ENCODE measurements around the gene FGF14.
"Not testable (repeated sequence)": the region's sequence is repeated elsewhere in the genome, so short reads cannot be mapped to it uniquely, and the experiment has no call there.

FGF14 gene

DNA sequence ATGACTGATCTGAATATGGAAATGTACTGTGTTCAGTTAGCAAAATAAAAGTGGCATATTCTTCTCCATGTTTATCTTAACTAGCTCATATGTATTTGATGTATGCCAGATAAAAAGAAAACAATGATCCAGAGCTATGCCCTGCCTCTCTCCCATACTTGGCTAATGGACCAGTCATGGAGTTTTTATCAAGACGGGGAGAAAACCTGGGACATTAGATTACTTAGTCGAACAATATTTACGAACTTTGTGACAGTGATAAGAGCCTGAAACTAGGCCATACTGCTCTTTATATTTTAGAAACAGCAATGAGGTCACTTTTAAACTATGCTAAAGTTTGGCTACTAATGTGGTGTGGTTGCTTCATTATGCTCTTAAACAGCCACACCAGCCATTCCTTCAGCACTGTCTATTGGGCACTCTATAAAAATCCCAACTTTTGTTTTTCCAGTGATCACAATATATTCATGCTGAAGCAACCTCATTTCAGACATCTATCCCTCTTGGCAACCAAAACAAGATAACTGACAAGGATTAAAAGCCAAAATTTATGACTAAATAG lies 265.0 kb downstream of the FGF14 start:
- DNase-seq (ENCODE audit: low spot score) = no peak

DNA sequence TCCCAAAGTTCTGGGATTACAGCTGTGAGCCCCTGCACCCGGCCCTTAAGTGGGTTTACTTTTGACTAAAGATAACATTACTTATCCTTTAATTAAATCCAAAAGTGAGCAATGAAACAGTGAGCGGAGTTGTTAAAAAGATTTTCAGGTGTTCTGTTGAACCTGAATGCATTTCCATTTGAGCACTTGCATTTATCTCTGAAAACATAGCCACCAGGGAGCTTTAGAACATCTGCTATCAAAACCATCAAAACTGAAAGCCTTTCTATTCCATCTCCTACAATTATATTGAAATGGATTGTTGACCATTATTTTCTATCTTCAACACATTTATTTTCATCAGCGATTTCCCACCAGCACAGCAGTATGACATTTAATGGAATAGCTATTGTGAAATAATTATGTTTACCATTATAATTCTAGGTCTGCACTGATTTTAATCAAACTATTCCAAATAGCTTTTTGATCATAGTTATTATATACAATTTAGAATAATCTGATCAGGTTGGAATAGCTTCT lies 269.0 kb downstream of the FGF14 start:
- DNase-seq (ENCODE audit: low spot score) = no peak

DNA sequence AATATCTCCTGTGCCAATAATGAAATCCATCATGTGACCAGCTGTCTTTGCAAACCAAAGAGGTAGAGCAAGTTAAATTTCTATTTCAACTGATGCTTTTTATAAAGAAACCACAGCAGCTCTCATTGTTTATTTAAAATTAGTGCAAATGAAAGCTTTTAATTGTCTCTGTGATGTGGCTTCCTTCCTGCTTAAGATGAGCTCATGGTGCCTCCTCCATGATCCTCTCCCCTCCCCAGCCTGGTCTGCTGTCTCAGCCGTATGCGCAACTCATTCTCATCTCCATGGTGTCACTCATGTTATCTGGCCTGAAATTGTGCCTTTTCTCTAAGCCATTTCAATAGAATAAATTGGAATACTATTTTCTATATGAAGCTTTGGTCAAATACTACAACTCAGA lies 270.6 kb downstream of the FGF14 start:
- DNase-seq (ENCODE audit: low spot score) = no peak

DNA sequence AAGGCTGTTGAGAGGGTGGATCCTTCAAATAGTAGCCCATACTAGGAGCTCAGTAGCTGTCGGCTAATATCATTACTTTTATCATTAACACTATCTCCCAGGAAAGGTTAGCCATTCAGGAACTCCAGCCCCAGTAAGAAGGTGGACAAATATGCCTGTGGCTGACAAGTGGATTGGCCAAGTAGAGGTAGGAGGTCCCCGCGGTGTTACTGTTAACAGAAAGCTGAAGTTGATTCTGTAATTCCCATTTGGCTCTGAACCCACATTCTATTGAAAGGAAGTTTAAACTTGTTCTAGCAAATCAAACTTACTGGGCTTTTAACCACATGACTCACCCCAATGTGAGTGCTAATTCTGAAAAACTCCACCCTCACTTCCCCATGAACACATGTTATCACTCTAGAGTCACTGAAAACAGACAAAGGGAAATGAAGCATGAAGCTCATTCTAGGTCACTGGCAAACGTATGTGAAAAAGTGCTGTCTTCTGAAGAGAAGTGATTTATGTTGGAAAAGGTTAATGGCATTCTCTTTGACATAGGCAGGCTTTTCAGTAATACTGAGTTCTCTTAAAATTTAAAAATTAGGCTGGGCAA lies 273.5 kb downstream of the FGF14 start:
- no peak for DNase-seq (ENCODE audit: low spot score)

DNA sequence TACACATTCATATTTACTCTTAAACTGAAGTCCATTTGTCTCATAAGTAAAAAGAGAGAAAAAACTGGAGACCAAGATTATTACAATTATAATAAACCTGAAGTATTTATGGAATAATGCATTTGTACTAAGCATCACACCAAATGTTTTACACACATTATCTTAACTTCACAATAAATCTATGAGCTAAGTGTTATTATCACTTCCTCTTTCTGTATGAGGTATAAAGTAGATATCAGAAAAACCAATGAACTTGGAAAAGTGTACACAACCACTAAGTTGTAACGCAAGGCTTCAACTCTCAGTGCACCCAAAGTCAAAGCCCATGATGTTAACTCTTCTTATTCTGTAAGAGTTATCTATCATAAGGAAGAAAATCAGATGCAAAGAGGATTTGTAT lies 274.7 kb downstream of the FGF14 start:
- no peak for DNase-seq (ENCODE audit: low spot score)

DNA sequence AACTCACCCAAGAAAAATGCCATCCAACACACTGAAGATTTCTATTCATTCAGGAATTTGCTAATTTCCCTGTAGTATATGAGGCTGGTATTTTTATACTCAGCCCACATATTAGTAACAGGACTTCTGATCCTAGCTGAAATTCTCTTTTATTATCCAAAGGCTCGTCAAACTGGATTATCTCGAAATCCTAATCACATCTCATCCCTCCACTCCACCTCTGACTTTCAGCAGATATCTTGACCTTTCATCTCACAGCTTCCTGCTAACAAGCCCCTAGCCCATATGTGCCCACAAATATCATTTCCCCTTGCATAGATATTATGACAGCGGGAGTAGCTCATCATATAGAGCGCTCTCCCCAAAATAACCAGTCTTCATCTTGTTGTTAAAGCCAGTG lies 279.7 kb downstream of the FGF14 start:
- DNase-seq (ENCODE audit: low spot score) = no peak

DNA sequence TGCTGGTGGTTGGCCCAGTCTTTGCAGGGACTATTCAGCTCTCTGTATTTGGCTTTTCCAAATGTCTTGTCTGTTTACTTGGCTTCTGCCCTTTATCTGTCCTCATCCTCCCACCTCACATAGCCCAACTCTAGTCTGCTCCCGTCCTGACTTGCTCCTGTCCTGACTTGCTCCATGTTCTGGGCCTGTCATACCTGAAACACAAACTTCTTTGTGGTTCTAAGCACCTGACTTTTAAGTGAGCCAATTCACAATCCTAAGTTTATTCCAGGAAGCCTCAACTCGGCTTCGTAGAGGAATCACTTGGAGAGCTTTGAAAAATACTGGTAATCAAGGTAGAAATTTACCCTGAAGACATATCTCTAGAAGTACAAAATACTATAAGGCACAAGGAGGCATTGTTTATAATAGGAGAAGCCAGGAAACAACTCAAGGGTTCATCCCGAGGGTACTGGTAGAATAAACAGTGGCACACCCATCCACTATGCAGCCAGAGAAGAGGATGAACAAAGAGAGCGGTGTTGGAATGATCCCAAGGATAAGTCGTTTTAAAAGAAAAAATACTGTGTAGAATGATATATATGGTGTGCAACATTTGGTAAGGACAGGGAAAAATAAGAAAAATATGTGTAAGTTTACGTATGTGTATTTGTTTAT lies 284.5 kb downstream of the FGF14 start:
- DNase-seq (ENCODE audit: low spot score) = no peak

DNA sequence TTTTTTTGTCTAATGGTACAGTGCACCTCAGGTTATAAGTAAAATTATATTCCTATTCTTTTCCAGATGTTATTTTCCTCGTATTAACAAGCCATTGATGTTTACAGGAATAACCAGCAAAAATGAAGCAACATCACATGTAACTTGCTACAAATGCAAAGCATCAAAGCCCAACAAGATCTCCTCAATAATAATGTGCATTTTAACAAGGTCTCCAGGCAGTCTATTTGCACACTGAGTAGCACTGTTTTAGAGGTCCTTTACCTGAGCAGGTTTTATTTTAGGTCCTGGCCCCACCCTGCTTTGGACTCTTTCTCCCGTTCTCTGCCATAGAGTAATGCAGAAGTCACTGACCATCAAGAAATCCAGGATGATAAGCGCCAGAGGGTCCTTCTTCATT lies 298.4 kb downstream of the FGF14 start:
- no peak for DNase-seq (ENCODE audit: low spot score)

DNA sequence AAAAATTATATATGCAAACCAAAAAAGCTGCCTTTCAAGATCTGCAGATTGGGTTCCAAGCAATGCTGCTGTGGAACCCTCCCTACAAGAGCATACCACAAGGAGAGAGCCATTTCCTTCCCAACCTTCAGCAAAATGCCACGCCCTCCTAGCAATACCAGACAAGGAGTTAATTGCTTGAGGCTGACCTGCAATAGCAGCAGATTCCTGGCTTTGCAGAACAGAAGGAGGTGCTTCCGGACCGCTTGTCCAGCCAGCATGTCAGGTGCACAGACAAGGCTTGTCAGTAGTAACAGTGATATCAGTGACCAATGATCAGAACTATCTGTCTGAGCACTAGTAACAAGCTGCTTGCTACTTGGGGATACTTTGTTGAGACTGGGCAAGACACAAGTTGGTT lies 301.6 kb downstream of the FGF14 start:
- DNase-seq (ENCODE audit: low spot score) = no peak

DNA sequence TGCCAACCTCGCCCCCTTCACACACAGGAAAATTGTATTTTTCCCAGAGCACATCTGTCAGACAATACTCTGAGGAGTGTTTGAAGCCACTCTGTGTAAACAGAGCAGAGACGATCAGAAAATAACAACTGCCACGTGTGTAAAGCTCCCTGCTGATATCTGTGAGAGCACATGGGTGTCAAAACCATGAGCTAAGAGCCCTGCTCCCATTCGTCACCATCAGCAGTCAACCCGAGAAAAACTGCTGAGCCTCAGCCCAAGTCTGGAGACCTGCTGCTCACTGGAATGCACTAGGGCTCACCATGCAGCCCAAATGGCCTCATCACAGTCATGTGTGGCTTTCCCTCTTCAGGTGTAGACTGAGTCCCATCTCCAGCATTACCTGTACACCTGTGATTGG lies 304.1 kb downstream of the FGF14 start:
- DNase-seq (ENCODE audit: low spot score) = no peak

DNA sequence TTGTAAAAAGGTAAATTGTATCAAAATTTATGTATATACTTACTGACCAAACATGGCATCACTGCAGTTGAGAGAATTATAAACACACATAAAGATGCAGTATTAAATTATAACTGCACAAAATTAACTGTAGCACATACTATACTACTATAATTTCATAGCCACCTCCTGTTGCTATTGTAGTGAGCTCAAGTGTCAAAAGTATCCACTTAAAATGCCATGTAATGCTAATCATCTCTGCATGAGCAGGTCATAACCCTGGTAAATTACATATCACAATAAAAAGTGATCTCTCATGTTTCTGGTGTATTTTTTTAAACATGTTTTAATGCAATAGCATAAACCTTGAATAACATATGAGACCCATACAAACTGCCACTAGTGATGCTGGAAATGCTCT lies 308.6 kb downstream of the FGF14 start:
- DNase-seq (ENCODE audit: low spot score) = not testable (repeated sequence)

DNA sequence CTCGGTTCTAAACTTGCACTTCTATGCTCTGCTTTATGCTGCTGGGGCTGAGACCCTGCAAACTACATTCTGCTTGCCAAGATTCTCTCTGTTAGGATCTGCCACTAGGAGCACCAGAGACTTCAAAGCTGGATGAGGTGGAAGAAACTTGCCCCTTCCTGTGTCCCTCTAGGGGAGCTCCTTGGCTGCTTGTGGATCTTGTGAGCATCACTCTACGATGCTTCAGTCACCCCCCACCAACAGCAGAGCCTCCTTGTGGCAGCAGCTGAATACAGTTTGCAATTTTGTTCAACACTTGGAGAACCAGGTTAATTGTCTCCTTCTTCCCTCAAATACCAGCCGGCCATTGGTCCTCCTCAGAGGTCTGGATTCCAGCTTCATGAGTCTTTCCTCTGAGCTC lies 310.6 kb downstream of the FGF14 start:
- peak; percentile 43 for DNase-seq (ENCODE audit: low spot score)

DNA sequence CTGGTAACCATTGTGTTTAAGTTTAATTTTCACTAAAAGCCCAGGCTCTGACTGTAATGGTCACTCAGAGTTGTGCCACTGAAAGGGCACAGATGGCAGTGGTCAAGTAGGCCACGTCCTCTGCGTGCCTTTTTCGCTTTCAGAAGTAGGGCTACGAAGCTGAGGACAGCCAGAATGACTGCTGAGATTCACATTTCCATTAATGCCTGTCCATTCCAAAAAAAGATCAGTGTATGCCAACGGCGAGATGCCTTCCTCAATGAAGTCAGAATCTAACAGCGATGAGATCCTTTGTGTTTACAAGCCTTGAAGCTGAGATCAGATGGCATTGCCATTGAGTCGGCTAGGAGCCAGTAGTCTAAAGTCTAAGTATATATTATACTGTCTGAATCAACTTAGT lies 311.3 kb downstream of the FGF14 start:
- no peak for DNase-seq (ENCODE audit: low spot score)

DNA sequence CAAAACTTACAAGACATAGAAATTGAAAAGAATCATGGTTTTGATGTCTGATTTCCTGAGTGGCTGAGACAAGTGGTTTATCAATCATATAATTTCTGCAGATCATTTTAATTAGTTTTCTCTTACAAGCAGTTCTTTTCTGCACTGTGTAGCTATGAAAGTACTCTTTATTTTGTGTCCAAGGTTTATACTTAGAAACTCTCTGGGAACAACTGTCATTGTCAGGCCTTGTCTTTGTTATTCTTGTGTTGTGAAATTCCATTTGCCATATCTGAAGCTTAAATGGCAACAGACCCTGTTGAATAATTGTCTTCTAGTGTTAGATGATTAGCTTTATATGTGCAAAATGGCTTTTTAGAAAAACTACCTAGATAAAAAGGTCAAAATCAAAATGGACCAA lies 312.1 kb downstream of the FGF14 start:
- DNase-seq (ENCODE audit: low spot score) = no peak

DNA sequence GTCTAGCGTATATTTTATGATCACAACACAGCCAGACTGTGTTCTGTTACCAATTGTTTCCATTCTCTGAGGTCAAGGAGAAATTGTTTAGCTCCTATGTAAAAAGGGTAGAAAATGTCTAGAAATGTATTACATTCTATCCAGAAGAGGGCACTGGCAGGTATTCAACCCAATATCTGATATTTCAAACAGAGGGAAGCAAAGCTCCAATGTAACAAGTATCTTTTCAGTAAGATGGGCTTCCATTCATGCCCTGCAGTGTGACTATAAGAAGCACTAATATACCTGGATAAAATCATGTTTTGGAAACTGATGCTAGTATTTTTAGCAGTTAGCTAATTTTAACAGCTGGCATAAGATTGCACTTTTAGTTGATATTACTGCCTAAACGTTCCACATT lies 312.7 kb downstream of the FGF14 start:
- no peak for DNase-seq (ENCODE audit: low spot score)

DNA sequence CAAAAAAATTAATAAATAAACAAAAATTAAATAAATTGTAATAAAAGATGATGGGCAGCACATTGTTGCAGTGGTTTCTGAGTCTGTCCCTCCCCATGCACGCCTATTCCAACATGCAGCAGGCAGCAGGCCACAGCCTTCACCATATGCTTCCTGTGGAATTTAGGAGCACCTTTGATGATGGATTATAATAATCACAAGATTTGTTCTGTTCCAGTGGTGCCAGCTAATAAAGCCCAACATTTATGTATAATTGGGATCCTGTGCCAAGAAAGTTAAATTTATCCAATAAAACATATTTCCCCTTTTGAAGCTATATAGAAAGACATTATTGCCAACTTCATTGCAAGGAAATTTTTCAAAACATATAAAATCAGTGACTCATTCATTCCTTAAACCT lies 328.6 kb downstream of the FGF14 start:
- no peak for DNase-seq (ENCODE audit: low spot score)

DNA sequence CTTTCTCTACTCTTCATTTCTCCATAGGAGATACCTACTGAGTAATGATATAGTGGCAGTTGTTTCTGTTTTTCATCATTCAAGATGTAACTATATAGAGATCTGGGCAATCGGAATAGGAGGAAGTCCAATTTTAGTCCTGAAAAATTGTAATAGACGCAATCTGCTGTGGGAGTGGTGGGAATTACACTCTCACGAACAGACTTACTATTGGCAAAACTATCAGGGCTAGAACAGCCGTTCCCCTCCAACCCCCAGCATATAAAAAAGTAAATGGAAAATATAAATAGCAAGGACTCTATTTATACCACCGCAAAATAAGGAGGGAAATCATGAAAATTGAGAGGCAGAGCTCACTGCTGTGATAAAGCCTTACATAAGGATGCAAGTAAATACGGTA lies 330.1 kb downstream of the FGF14 start:
- DNase-seq (ENCODE audit: low spot score) = no peak

DNA sequence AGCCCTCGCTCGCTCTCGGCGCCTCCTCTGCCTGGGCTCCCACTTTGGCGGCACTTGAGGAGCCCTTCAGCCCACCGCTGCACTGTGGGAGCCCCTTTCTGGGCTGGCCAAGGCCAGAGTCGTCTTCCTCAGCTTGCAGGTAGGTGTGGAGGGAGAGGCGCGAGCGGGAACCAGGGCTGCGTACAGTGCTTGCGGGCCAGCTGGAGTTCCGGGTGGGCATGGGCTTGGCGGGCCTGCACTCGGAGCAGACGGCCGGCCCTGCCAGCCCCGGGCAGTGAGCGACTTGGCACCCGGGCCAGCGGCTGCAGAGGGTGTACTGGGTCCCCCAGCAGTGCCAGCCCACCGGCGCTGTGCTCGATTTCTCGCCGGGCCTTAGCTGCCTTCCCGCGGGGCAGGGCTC lies 333.5 kb downstream of the FGF14 start:
- DNase-seq (ENCODE audit: low spot score) = not testable (repeated sequence)

DNA sequence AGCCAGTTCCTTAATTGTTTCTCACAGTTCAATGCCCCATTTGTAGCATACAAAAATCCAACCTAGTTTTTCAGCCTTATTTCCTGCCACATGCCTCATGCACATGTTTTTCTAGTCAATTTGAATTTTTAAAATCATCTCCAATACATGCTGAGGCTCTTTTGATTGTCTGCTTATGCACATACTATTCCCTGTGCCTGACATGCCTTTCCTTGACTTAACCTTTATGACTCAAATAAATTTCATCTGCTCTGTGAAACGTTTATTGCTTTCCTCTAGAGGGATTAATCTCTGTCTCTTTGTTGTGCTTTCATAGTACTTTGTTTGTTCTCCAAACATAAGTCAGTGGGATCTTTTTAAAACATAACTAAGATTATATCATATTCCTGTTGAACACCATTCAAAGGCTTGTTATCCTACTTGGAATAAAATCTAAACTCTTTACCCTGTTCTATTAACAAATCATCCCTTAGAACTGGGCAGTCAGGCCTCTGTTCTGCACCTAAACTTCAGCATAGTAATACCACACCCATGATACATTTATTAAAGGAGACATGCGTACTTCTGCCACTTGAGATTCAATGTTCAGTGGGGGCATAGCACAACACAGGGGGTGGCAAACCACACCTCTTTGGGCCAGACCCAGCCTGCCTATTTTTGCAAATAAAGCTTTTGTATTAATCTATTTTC lies 346.6 kb downstream of the FGF14 start:
- DNase-seq (ENCODE audit: low spot score) = no peak

DNA sequence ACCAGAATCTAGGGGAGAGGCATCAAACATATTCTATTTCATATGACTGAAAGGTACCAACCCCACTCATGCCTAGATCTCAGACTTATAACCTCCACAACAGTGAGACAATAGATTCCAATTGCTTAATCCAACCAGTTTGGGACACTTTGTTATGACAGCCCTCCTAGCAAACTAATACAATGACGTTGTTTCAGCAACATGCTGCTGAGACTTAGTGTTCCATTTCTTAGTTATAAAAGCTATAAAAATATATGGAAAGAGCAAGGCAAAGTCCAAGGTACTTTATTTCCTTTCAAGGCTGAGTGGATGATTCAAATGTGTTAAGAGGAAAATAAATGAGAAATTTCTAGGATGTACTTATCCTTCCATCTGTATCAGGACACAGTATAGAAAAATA lies 352.0 kb downstream of the FGF14 start:
- DNase-seq (ENCODE audit: low spot score) = no peak

DNA sequence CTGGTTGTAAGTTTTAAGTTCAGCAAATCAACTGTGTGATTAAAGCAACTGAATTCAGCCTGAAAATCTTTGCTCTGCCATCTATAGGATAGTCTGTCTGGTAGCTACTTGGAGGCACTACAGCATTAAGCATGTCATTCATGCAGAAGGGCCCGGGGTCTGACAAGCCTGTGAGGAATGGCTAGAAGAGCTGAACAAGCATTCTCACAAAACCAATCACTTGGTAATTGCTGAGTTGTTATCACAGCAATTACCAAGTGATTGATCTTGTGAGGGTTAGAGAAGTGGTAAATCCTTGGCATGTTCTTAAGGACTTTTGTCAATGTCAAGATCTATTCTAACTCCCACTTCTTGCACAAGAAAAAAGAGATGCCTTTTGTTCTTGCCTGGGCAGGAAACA lies 356.1 kb downstream of the FGF14 start:
- DNase-seq (ENCODE audit: low spot score) = peak; percentile 13

DNA sequence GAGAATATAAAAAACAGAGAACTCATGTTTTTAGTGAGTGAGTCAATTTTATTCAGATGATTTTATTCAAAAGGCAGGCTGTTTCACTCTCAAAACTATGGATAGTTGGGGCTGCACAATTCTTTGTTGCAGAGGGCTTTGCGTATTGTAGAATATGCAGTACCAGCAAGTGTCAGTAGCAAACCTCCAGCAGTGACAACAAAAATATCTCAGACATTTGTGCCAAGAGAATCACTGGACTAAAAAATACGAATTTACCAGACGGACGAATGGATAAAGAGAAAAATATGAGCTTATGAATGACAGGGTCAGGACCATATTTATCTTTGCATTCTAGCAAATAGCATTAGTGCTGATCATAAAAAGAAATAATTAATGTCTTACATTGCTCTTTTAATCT lies 359.1 kb downstream of the FGF14 start:
- no peak for DNase-seq (ENCODE audit: low spot score)

DNA sequence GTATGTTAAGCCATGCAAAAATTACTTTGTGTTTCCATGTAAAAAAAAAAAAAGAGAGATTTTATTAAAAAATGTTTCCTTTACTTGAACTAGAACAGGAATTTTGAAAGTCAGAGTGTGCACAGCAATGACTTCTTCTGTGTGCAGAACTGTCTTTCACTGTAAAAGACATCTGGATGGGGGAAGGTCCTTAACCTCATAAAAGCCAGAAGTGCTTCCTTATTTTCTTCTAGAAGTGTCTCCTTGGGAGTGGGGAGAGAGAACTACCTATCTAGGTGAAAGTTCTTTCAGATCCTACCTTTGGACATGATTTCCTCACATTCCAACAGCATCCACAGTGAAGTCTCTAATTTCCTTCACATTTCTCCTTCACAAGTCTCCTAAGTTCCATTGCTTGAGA lies 360.3 kb downstream of the FGF14 start:
- no peak for DNase-seq (ENCODE audit: low spot score)
